Trophoblast cell (in vitro differentiated cells and primary cell): ENCODE results near the gene DUSP9.
A peak's percentile ranks its signal among the peaks of the same experiment; 100 is the strongest.

ENCODE experiments used
- DNase-seq, 2 donors: peaks; one replicate each; pipeline ENCODE4 v3.0.0-alpha.2; 2016
- H2AFZ ChIP-seq: 2 replicates; pipeline ENCODE4 v1.6.1; 2013; ENCODE audit warnings: low read length, moderate library complexity, mild to moderate bottlenecking; ENCODE audit not compliant: insufficient read depth, poor library complexity
- H2AK5ac ChIP-seq: 2 replicates; pipeline ENCODE4 v1.6.1; 2013; ENCODE audit warnings: mild to moderate bottlenecking, low read length
- H2BK120ac ChIP-seq: 2 replicates; pipeline ENCODE4 v1.6.1; 2013; ENCODE audit warnings: low read length, mild to moderate bottlenecking, moderate library complexity; ENCODE audit not compliant: insufficient read depth, poor library complexity
- H2BK12ac ChIP-seq: 2 replicates; pipeline ENCODE4 v1.6.1; 2013; ENCODE audit warnings: mild to moderate bottlenecking, low read length, moderate library complexity
- H2BK5ac ChIP-seq: 2 replicates; pipeline ENCODE4 v1.6.1; 2013; ENCODE audit warnings: low read length, low read depth, moderate library complexity, mild to moderate bottlenecking; ENCODE audit not compliant: poor library complexity
- H3K14ac ChIP-seq: 2 replicates; pipeline ENCODE4 v1.6.1; 2013; ENCODE audit warnings: mild to moderate bottlenecking, low read length
- H3K18ac ChIP-seq: 2 replicates; pipeline ENCODE4 v1.6.1; 2013; ENCODE audit warnings: mild to moderate bottlenecking, low read length
- H3K23ac ChIP-seq: 2 replicates; pipeline ENCODE4 v1.6.1; 2013; ENCODE audit warnings: low read length
- H3K27ac ChIP-seq: 2 replicates; pipeline ENCODE4 v1.5.1; 2013; ENCODE audit warnings: low read depth, mild to moderate bottlenecking, inconsistent platforms, low read length, moderate library complexity
- H3K27me3 ChIP-seq: 2 replicates; pipeline ENCODE4 v1.6.1; 2013; ENCODE audit warnings: inconsistent platforms, mild to moderate bottlenecking, low read length, moderate library complexity; ENCODE audit not compliant: insufficient read depth
- H3K36me3 ChIP-seq, 2 experiments: 1 replicate in 1 of 2; 2 replicates in 1 of 2; pipeline ENCODE4 v1.6.1; 2013; ENCODE audit warnings: low read length in 2 of 2, mild to moderate bottlenecking in 2 of 2, moderate library complexity in 1 of 2; ENCODE audit not compliant: insufficient read depth in 2 of 2, control insufficient read depth in 1 of 2
- H3K4ac ChIP-seq: 2 replicates; pipeline ENCODE4 v1.6.1; 2013; ENCODE audit warnings: low read depth, mild to moderate bottlenecking, low read length, moderate library complexity
- H3K4me1 ChIP-seq, 2 experiments: 1 replicate in 1 of 2; 2 replicates in 1 of 2; pipeline ENCODE4 v1.6.1; 2013; ENCODE audit warnings: low read length in 2 of 2, mild to moderate bottlenecking in 2 of 2, moderate library complexity in 1 of 2; ENCODE audit not compliant: insufficient read depth in 2 of 2, control insufficient read depth in 1 of 2
- H3K4me2 ChIP-seq: 2 replicates; pipeline ENCODE4 v1.6.1; 2013; ENCODE audit warnings: inconsistent platforms, mild to moderate bottlenecking, low read length, moderate library complexity
- H3K4me3 ChIP-seq: 2 replicates; pipeline ENCODE4 v1.5.1; 2013; ENCODE audit warnings: mild to moderate bottlenecking, low read depth, low read length, inconsistent platforms
- H3K79me1 ChIP-seq: one replicate; pipeline ENCODE4 v1.6.1; 2013; ENCODE audit warnings: low read length
- H3K79me2 ChIP-seq: 2 replicates; pipeline ENCODE4 v1.6.1; 2013; ENCODE audit warnings: low read length, mild to moderate bottlenecking; ENCODE audit not compliant: control insufficient read depth, insufficient read depth, poor library complexity
- H3K9ac ChIP-seq: 2 replicates; pipeline ENCODE4 v1.6.1; 2013; ENCODE audit warnings: mild to moderate bottlenecking, low read length
- H3K9me3 ChIP-seq: 2 replicates; pipeline ENCODE4 v1.6.1; 2013; ENCODE audit warnings: low read depth, mild to moderate bottlenecking, control low read depth, inconsistent platforms, low read length; ENCODE audit not compliant: insufficient read depth
- H4K12ac ChIP-seq: 2 replicates; pipeline ENCODE4 v1.6.1; 2013; ENCODE audit warnings: low read depth, mild to moderate bottlenecking, low read length, moderate library complexity
- H4K8ac ChIP-seq: 2 replicates; pipeline ENCODE4 v1.6.1; 2013; ENCODE audit warnings: low read depth, mild to moderate bottlenecking, low read length, moderate library complexity
- H4K91ac ChIP-seq: one replicate; pipeline ENCODE4 v1.6.1; 2013; ENCODE audit warnings: low read depth, mild to moderate bottlenecking, low read length, moderate library complexity
- WGBS: extraction: QIAGEN DNeasy Blood & Tissue Kit; methylation state at CpG from one replicate; pipeline ENCODE4 v1.1.7; 2013; ENCODE audit warnings: missing lambda C conversion rate; ENCODE audit not compliant: insufficient read length, insufficient coverage; ENCODE audit errors: extremely low coverage; 5-methylcytosine and 5-hydroxymethylcytosine counted together

Gene DUSP9

GRCh38 chrX:153648358-153649177 is 1.6 kb downstream of the DUSP9 start:
- H3K4me1 ChIP-seq, result peaks cover 7% of the 10 kb centered on the region in 2 experiments
- no peaks in the 10 kb centered on the region for H3K79me2 ChIP-seq
- H3K23ac ChIP-seq, result no peak overlapping the region
- no peak overlapping the region for H3K4me2 ChIP-seq
- H3K9me3 ChIP-seq, result peaks cover 2% of the 10 kb centered on the region
- no peak overlapping the region for H4K12ac ChIP-seq
- no peak overlapping the region for H3K4me3 ChIP-seq
- no peak overlapping the region for H3K27ac ChIP-seq
- H2BK5ac ChIP-seq, result no peak overlapping the region
- no CpG with 5 or more reads among the region's 17 CpGs for WGBS
- H3K36me3 ChIP-seq, result no peaks in the 10 kb centered on the region
- H3K27me3 ChIP-seq, result peaks cover 40% of the 10 kb centered on the region
- no peak overlapping the region for H2BK120ac ChIP-seq
- H2AFZ ChIP-seq, result no peak overlapping the region
- no peaks in the 10 kb centered on the region for H3K79me1 ChIP-seq
- no peak overlapping the region for H2BK12ac ChIP-seq
- no peak overlapping the region for H4K8ac ChIP-seq
- H3K9ac ChIP-seq, result no peak overlapping the region
- H4K91ac ChIP-seq, result no peak overlapping the region
- no peak overlapping the region for H3K18ac ChIP-seq
- no peak overlapping the region for H2AK5ac ChIP-seq
- no peak overlapping the region for H3K4ac ChIP-seq
- H3K14ac ChIP-seq, result no peak overlapping the region
- DNase-seq, result no peak

- H2BK5ac ChIP-seq, result no peak overlapping the region
- no peak overlapping the region for H2BK12ac ChIP-seq
- no peak overlapping the region for H3K27ac ChIP-seq
- H3K4ac ChIP-seq, result no peak overlapping the region
- H3K36me3 ChIP-seq, result no peaks in the 10 kb centered on the region
- H3K18ac ChIP-seq, result no peak overlapping the region
- H3K79me2 ChIP-seq, result no peaks in the 10 kb centered on the region
- no peak overlapping the region for H3K9ac ChIP-seq
- no peak overlapping the region for H3K23ac ChIP-seq
- H4K12ac ChIP-seq, result no peak overlapping the region
- H3K79me1 ChIP-seq, result no peaks in the 10 kb centered on the region
- H3K9me3 ChIP-seq, result peaks cover 2% of the 10 kb centered on the region
- H2AK5ac ChIP-seq, result no peak overlapping the region
- no CpG with 5 or more reads among the region's 26 CpGs for WGBS
- no peak overlapping the region for H2AFZ ChIP-seq
- no peak overlapping the region for H4K91ac ChIP-seq
- H3K27me3 ChIP-seq, result peaks cover 34% of the 10 kb centered on the region
- H2BK120ac ChIP-seq, result no peak overlapping the region
- H4K8ac ChIP-seq, result no peak overlapping the region
- no peak overlapping the region for H3K4me3 ChIP-seq
- no peak overlapping the region for H3K14ac ChIP-seq
- DNase-seq, result peak; percentile 57 to 69
- H3K4me2 ChIP-seq, result no peak overlapping the region
- H3K4me1 ChIP-seq, result peaks cover 4 to 5% of the 10 kb centered on the region in 2 experiments
These were observed 2.3 kb downstream of the DUSP9 start for GRCh38 chrX:153649178-153649914.

GRCh38 chrX:153649915-153650782 is 3.1 kb downstream of the DUSP9 start:
- Histone ChIP-seq H2BK120ac (no peak overlapping the region), H3K14ac (no peak overlapping the region), H2BK5ac (no peak overlapping the region), H3K4me2 (no peak overlapping the region), H2AK5ac (no peak overlapping the region), H3K79me2 (no peaks in the 10 kb centered on the region), H3K79me1 (no peaks in the 10 kb centered on the region), H3K4me3 (no peak overlapping the region), H3K4me1 (peaks cover 4 to 5% of the 10 kb centered on the region in 2 experiments), H3K36me3 (no peaks in the 10 kb centered on the region), H4K12ac (no peak overlapping the region), H3K9ac (no peak overlapping the region), H3K9me3 (peaks cover 2% of the 10 kb centered on the region), H4K91ac (no peak overlapping the region), H3K27me3 (peaks cover 26% of the 10 kb centered on the region), H3K23ac (no peak overlapping the region), H4K8ac (no peak overlapping the region), H2BK12ac (no peak overlapping the region), H3K18ac (no peak overlapping the region), H3K27ac (no peak overlapping the region), H2AFZ (no peak overlapping the region), H3K4ac (no peak overlapping the region)
- no peak for DNase-seq
- WGBS, result no CpG with 5 or more reads among the region's 41 CpGs

GRCh38 chrX:153650959-153651358 is 4.0 kb downstream of the DUSP9 start:
- no peak overlapping the region for H3K4me3 ChIP-seq

More at GRCh38 chrX:153650959-153651358, 4.0 kb downstream of the DUSP9 start:
- no peaks in the 10 kb centered on the region for H3K36me3 ChIP-seq
- H2AK5ac ChIP-seq, result no peak overlapping the region
- H2BK5ac ChIP-seq, result no peak overlapping the region
- H3K9ac ChIP-seq, result no peak overlapping the region
- H3K14ac ChIP-seq, result no peak overlapping the region
- peaks cover 22% of the 10 kb centered on the region for H3K27me3 ChIP-seq
- DNase-seq, result no peak
- H3K4ac ChIP-seq, result no peak overlapping the region
- H4K91ac ChIP-seq, result no peak overlapping the region
- H3K4me1 ChIP-seq, result peaks cover 4 to 5% of the 10 kb centered on the region in 2 experiments
- peaks cover 2% of the 10 kb centered on the region for H3K9me3 ChIP-seq
- no peak overlapping the region for H2AFZ ChIP-seq
- H3K27ac ChIP-seq, result no peak overlapping the region
- no peak overlapping the region for H3K4me2 ChIP-seq
- H2BK120ac ChIP-seq, result no peak overlapping the region
- no CpG with 5 or more reads among the region's 13 CpGs for WGBS
- no peak overlapping the region for H3K18ac ChIP-seq
- H4K8ac ChIP-seq, result no peak overlapping the region
- H4K12ac ChIP-seq, result no peak overlapping the region
- no peaks in the 10 kb centered on the region for H3K79me2 ChIP-seq
- H3K79me1 ChIP-seq, result no peaks in the 10 kb centered on the region
- H2BK12ac ChIP-seq, result no peak overlapping the region
- no peak overlapping the region for H3K23ac ChIP-seq
